ENCODE results near the gene GORAB. TPM values are rescaled to one million over a fixed set of nuclear protein-coding genes. Genes with fewer than 3 reads are reported as not detected.

Gene GORAB
- total and polyA plus RNA-seq, 2 of the 4 experiments (the other 2 are of a cell fraction): 11.3 to 14.0 TPM

DNA sequence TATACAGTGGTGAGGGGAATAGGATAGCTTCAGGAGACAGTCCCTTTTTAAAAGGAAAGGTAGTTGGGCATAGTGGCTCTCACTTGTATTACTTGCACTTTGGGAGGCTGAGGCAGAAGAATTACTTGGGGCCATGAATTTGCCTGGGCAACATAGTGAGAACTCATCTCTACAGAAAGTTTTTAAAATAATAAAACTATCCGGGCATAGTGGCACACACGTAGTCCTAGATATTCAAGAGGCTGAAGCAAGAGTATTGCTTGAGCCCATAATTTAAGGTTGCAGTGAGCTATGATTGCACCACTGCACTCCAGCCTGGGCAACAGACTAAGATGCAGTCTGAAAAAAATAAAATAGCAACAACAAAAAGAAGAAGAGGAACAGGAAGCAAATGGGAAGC is 27.2 kb downstream of the GORAB start:
- Histone ChIP-seq H4K8ac (ENCODE audit: low read depth in 2 of 2, low read length in 2 of 2) (no peak overlapping the region), H3K23ac (ENCODE audit: low read depth, low read length) (no peak overlapping the region), H2AK9ac (replicated peaks; ENCODE audit: low read depth, low read length, poor library complexity) (no peak overlapping the region), H2BK20ac (ENCODE audit: low read depth, low read length) (no peak overlapping the region), H4K91ac (ENCODE audit: insufficient read depth, low read depth, low read length) (no peak overlapping the region), H3K27ac (ENCODE audit: insufficient read depth, low read length) (no peak overlapping the region), H3K9ac (ENCODE audit: low read depth, low read length) (no peak overlapping the region), H2BK15ac (ENCODE audit: low read depth, low read length) (no peak overlapping the region), H3K9me3 (ENCODE audit: control insufficient read depth, insufficient read depth, low read length) (peaks cover 10% of the 10 kb centered on the region; the same call in 1 of the 2 replicates), H3K9me1 (ENCODE audit: insufficient read depth, low read length) (peaks cover 6% of the 10 kb centered on the region; the same call in 1 of the 2 replicates), H3K4me1 (ENCODE audit: control insufficient read depth, insufficient read depth, low read length) (peaks cover 11% of the 10 kb centered on the region), H2BK5ac (ENCODE audit: low read depth, low read length, poor library complexity, severe bottlenecking) (no peak overlapping the region), H2BK120ac (ENCODE audit: low read depth, low read length) (no peak overlapping the region), H3K56ac (ENCODE audit: extremely low read depth, insufficient read depth, low read length) (no peak overlapping the region), H3K27me3 (ENCODE audit: control insufficient read depth, insufficient read depth, low read length) (no peaks in the 10 kb centered on the region), H4K5ac (ENCODE audit: low read depth, low read length) (no peak overlapping the region), H2AFZ (replicated peaks; ENCODE audit: low read length, poor library complexity) (no peak overlapping the region), H3K18ac (ENCODE audit: low read depth, low read length) (no peak overlapping the region), H3K4me3 (ENCODE audit: insufficient read depth, low read depth, low read length) (no peak overlapping the region), H3K79me1 (ENCODE audit: low read depth in 1 of 2, low read length in 2 of 2) (no peaks in the 10 kb centered on the region; a peak in 1 of 4 replicates), H3K14ac (replicated peaks; ENCODE audit: low read depth, low read length) (no peak overlapping the region), H3K4ac (ENCODE audit: low read depth, low read length) (no peak overlapping the region), H3K36me3 (ENCODE audit: control insufficient read depth, insufficient read depth, low read length) (no peaks in the 10 kb centered on the region), H4K20me1 (ENCODE audit: insufficient read depth, low read length) (no peaks in the 10 kb centered on the region), H3K4me2 (ENCODE audit: low read depth, low read length) (no peak overlapping the region), H2AK5ac (ENCODE audit: low read depth, low read length) (no peak overlapping the region)
- dilution Hi-C loops (cut with HindIII; ENCODE audit: low sequenced_read_pairs, unreplicated experiment) (no loop called here), in situ Hi-C loops (cut with MboI; ENCODE audit: low sequenced_read_pairs) (no loop called here), intact Hi-C loops (cut with micrococcal nuclease) (no loop called here)
- no TSS peak for BruUV-seq (replicated peaks)
- no peak for ATAC-seq (ENCODE audit: low read depth)
- CTCF ChIA-PET: no interaction called here
- POLR2A ChIA-PET (ENCODE audit: unreplicated experiment): no interaction called here
- WGBS, 2 experiments (ENCODE audit: extremely low coverage in 2 of 2, insufficient read length in 1 of 2): no CpG with 5 or more reads among the region's 2 CpGs
- no peak for TF ChIP-seq FOS (IDR thresholded peaks at IDR 0.05; ENCODE audit: low read depth, low read length)
- no peak for TF ChIP-seq SMC3 (IDR thresholded peaks at IDR 0.05; ENCODE audit: low read depth, low read length)
- no peak for TF ChIP-seq MAZ (IDR thresholded peaks at IDR 0.05; ENCODE audit: borderline replicate concordance, low read depth, low read length)
- TF ChIP-seq MXI1 (IDR thresholded peaks at IDR 0.05; ENCODE audit: borderline replicate concordance, low read depth, low read length): no peak
- TF ChIP-seq CHD1 (IDR thresholded peaks at IDR 0.05; ENCODE audit: low read depth, low read length): no peak
- no peak for TF ChIP-seq NFE2L2 (IDR thresholded peaks at IDR 0.05; ENCODE audit: low read depth, low read length)
- TF ChIP-seq MAFK (IDR thresholded peaks at IDR 0.05; ENCODE audit: low read depth, low read length): no peak
- no peak for TF ChIP-seq BHLHE40 (IDR thresholded peaks at IDR 0.05; ENCODE audit: low read depth, low read length)
- no peak for DNase-seq
